Nephron (organoid): ENCODE measurements around the gene SH3TC1.

Experiments
- H3K27ac Mint-ChIP-seq, 3 experiments: 2 replicates each; pipeline ENCODE4 v1.8.0; 2020; ENCODE audit warnings: mixed read lengths in 3 of 3, mild to moderate bottlenecking in 2 of 3, moderate library complexity in 1 of 3
- H3K27me3 Mint-ChIP-seq: 2 replicates; pipeline ENCODE4 v1.8.0; 2021; ENCODE audit warnings: low read depth, mild to moderate bottlenecking, moderate library complexity, mixed read lengths
- H3K36me3 Mint-ChIP-seq: 2 replicates; pipeline ENCODE4 v1.8.0; 2020; ENCODE audit warnings: low read depth, mixed read lengths
- H3K4me1 Mint-ChIP-seq: 2 replicates; pipeline ENCODE4 v1.8.0; 2020; ENCODE audit warnings: mixed read lengths
- H3K4me3 Mint-ChIP-seq, 3 experiments: 2 replicates each; pipeline ENCODE4 v1.8.0; 2020; ENCODE audit warnings: mild to moderate bottlenecking in 3 of 3, mixed read lengths in 3 of 3, moderate library complexity in 2 of 3
- H3K9me3 Mint-ChIP-seq: 2 replicates; pipeline ENCODE4 v1.8.0; 2020; ENCODE audit warnings: mixed read lengths
- CTCF ChIP-seq, 3 experiments: fragments of 200-600 bp; sonication (generic); IDR thresholded peaks; one replicate each; pipeline ENCODE4 v1.5.0; 2021; ENCODE audit warnings: antibody characterized with exemption in 3 of 3; ENCODE audit not compliant: unreplicated experiment in 3 of 3

SH3TC1 gene

GRCh38 chr4:8214136-8214535 lies 15.0 kb downstream of the SH3TC1 start:
- H3K36me3 Mint-ChIP-seq = peaks cover 3% of the 10 kb centered on the region
- peaks cover 16% of the 10 kb centered on the region for H3K4me1 Mint-ChIP-seq
- no peak overlapping the region for H3K27ac Mint-ChIP-seq
- H3K4me3 Mint-ChIP-seq = no peak overlapping the region
- peaks cover 21% of the 10 kb centered on the region for H3K27me3 Mint-ChIP-seq
- no peaks in the 10 kb centered on the region for H3K9me3 Mint-ChIP-seq
- TF ChIP-seq CTCF (IDR thresholded peaks at IDR 0.05; ENCODE audit: unreplicated experiment in 3 of 3) = no peak

GRCh38 chr4:8215001-8215427 lies 15.9 kb downstream of the SH3TC1 start:
- Mint-ChIP-seq H3K36me3 (peaks cover 7% of the 10 kb centered on the region), H3K27me3 (peaks cover 18% of the 10 kb centered on the region), H3K4me3 (no peak overlapping the region), H3K27ac (peak overlapping the region in 1 of 3 experiments; percentile 38), H3K4me1 (peaks cover 21% of the 10 kb centered on the region), H3K9me3 (no peaks in the 10 kb centered on the region)
- TF ChIP-seq CTCF (IDR thresholded peaks at IDR 0.05; ENCODE audit: unreplicated experiment in 3 of 3) = no peak

- H3K9me3 Mint-ChIP-seq = no peaks in the 10 kb centered on the region
- peaks cover 8% of the 10 kb centered on the region for H3K36me3 Mint-ChIP-seq
- no peak overlapping the region for H3K4me3 Mint-ChIP-seq
- H3K27me3 Mint-ChIP-seq = peaks cover 18% of the 10 kb centered on the region
- peaks cover 26% of the 10 kb centered on the region for H3K4me1 Mint-ChIP-seq
- no peak for TF ChIP-seq CTCF (IDR thresholded peaks at IDR 0.05; ENCODE audit: unreplicated experiment in 3 of 3)
- no peak overlapping the region for H3K27ac Mint-ChIP-seq
These were observed 16.8 kb downstream of the SH3TC1 start for GRCh38 chr4:8215641-8216442.

- no peak overlapping the region for H3K4me3 Mint-ChIP-seq
- peaks cover 12% of the 10 kb centered on the region for H3K36me3 Mint-ChIP-seq
- H3K9me3 Mint-ChIP-seq = no peaks in the 10 kb centered on the region
- H3K4me1 Mint-ChIP-seq = peaks cover 31% of the 10 kb centered on the region
- TF ChIP-seq CTCF (IDR thresholded peaks at IDR 0.05; ENCODE audit: unreplicated experiment in 3 of 3) = no peak
- H3K27ac Mint-ChIP-seq = no peak overlapping the region
- peaks cover 18% of the 10 kb centered on the region for H3K27me3 Mint-ChIP-seq
These were observed 17.6 kb downstream of the SH3TC1 start for GRCh38 chr4:8216443-8217245.

GRCh38 chr4:8217246-8217511 lies 18.1 kb downstream of the SH3TC1 start:
- peaks cover 36% of the 10 kb centered on the region for H3K4me1 Mint-ChIP-seq
- peaks cover 18% of the 10 kb centered on the region for H3K27me3 Mint-ChIP-seq
- peaks cover 12% of the 10 kb centered on the region for H3K36me3 Mint-ChIP-seq
- no peak for TF ChIP-seq CTCF (IDR thresholded peaks at IDR 0.05; ENCODE audit: unreplicated experiment in 3 of 3)
- no peak overlapping the region for H3K4me3 Mint-ChIP-seq
- H3K9me3 Mint-ChIP-seq = no peaks in the 10 kb centered on the region
- no peak overlapping the region for H3K27ac Mint-ChIP-seq
